Loucy (cell line): Measurements from ENCODE around the gene OVOL3.

Source experiments
- H2AFZ ChIP-seq: fragments of 200-600 bp; sonication (generic); 2 replicates; pipeline ENCODE4 v1.6.0; 2016; ENCODE audit warnings: antibody characterized with exemption, mild to moderate bottlenecking, low read length, moderate library complexity
- H3F3A ChIP-seq: fragments of 200-600 bp; 2 replicates; pipeline ENCODE4 v1.6.0; 2016; ENCODE audit warnings: antibody characterized with exemption, low read depth, mild to moderate bottlenecking
- H3K27me3 ChIP-seq: fragments of 200-600 bp; sonication (generic); 2 replicates; pipeline ENCODE4 v1.6.1; 2014; ENCODE audit warnings: low read length, mild to moderate bottlenecking; ENCODE audit not compliant: insufficient read depth, poor library complexity, severe bottlenecking
- H3K36me3 ChIP-seq: fragments of 200-600 bp; sonication (generic); 2 replicates; pipeline ENCODE4 v1.6.1; 2016; ENCODE audit warnings: low read length; ENCODE audit not compliant: insufficient read depth
- H3K4me1 ChIP-seq: fragments of 200-600 bp; sonication (generic); 2 replicates; pipeline ENCODE4 v1.5.1; 2014; ENCODE audit warnings: low read length, mild to moderate bottlenecking; ENCODE audit not compliant: insufficient read depth, poor library complexity, severe bottlenecking
- H3K4me2 ChIP-seq: fragments of 200-600 bp; sonication (generic); 2 replicates; pipeline ENCODE4 v1.6.0; 2014; ENCODE audit warnings: antibody characterized with exemption, low read length, low read depth, mild to moderate bottlenecking; ENCODE audit not compliant: poor library complexity, severe bottlenecking
- H3K4me3 ChIP-seq: fragments of 200-600 bp; sonication (generic); 2 replicates; pipeline ENCODE4 v1.5.1; 2014; ENCODE audit warnings: low read length, mild to moderate bottlenecking, mixed read lengths; ENCODE audit not compliant: poor library complexity, severe bottlenecking
- H3K79me2 ChIP-seq: fragments of 200-600 bp; sonication (generic); 2 replicates; pipeline ENCODE4 v1.6.1; 2014; ENCODE audit warnings: low read length; ENCODE audit not compliant: insufficient read depth
- H3K9ac ChIP-seq: fragments of 200-600 bp; sonication (generic); 2 replicates; pipeline ENCODE4 v1.6.0; 2014; ENCODE audit warnings: mild to moderate bottlenecking, low read depth, low read length, moderate library complexity; ENCODE audit not compliant: poor library complexity, severe bottlenecking
- H3K9me2 ChIP-seq: fragments of 200-600 bp; sonication (generic); replicated peaks from 2 replicates; pipeline ENCODE4 v1.6.1; 2016; ENCODE audit warnings: low read depth, low read length, mixed read lengths
- H3K9me3 ChIP-seq: fragments of 200-600 bp; sonication (generic); 2 replicates; pipeline ENCODE4 v1.6.1; 2014; ENCODE audit warnings: mild to moderate bottlenecking, antibody characterized with exemption, low read length, low read depth; ENCODE audit not compliant: insufficient read depth
- H4K20me1 ChIP-seq: fragments of 200-600 bp; sonication (generic); 2 replicates; pipeline ENCODE4 v1.6.0; 2014; ENCODE audit warnings: antibody characterized with exemption, low read length, mild to moderate bottlenecking; ENCODE audit not compliant: insufficient read depth, poor library complexity, severe bottlenecking
- EZH2phosphoT487 ChIP-seq: fragments of 200-600 bp; IDR thresholded peaks from 2 replicates; pipeline ENCODE4 v1.6.1; 2018; ENCODE audit warnings: antibody characterized with exemption, mild to moderate bottlenecking, moderate library complexity, borderline replicate concordance
- TF ChIP-seq, protein P1 (sequence below): fragments of 200-600 bp; sonication (generic); conservative IDR thresholded peaks from 2 replicates; pipeline ENCODE4 v1.5.1; 2014; ENCODE audit warnings: mild to moderate bottlenecking, antibody characterized with exemption, low read length

Gene OVOL3

GRCh38 chr19:36092566-36092965, 18.4 kb upstream of the OVOL3 start:
- no peaks in the 10 kb centered on the region for H4K20me1 ChIP-seq
- peaks cover 83% of the 10 kb centered on the region; the same call in 1 of the 2 replicates for H3K36me3 ChIP-seq
- H3K4me3 ChIP-seq: no peak overlapping the region
- no peaks in the 10 kb centered on the region for H3K79me2 ChIP-seq
- no peaks in the 10 kb centered on the region for H3K9me2 ChIP-seq
- H3K9me3 ChIP-seq: no peaks in the 10 kb centered on the region
- no peak overlapping the region for H3K4me2 ChIP-seq
- H3K4me1 ChIP-seq: no peaks in the 10 kb centered on the region
- TF ChIP-seq, protein P1, sequence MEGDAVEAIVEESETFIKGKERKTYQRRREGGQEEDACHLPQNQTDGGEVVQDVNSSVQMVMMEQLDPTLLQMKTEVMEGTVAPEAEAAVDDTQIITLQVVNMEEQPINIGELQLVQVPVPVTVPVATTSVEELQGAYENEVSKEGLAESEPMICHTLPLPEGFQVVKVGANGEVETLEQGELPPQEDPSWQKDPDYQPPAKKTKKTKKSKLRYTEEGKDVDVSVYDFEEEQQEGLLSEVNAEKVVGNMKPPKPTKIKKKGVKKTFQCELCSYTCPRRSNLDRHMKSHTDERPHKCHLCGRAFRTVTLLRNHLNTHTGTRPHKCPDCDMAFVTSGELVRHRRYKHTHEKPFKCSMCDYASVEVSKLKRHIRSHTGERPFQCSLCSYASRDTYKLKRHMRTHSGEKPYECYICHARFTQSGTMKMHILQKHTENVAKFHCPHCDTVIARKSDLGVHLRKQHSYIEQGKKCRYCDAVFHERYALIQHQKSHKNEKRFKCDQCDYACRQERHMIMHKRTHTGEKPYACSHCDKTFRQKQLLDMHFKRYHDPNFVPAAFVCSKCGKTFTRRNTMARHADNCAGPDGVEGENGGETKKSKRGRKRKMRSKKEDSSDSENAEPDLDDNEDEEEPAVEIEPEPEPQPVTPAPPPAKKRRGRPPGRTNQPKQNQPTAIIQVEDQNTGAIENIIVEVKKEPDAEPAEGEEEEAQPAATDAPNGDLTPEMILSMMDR: no peak
- TF ChIP-seq EZH2phosphoT487: no peak
- no peak overlapping the region for H3K9ac ChIP-seq
- H2AFZ ChIP-seq: no peak overlapping the region
- no peaks in the 10 kb centered on the region for H3F3A ChIP-seq
- no peaks in the 10 kb centered on the region for H3K27me3 ChIP-seq

GRCh38 chr19:36093146-36093662, 17.7 kb upstream of the OVOL3 start:
- H3K9me2 ChIP-seq: no peaks in the 10 kb centered on the region
- H3K79me2 ChIP-seq: no peaks in the 10 kb centered on the region
- TF ChIP-seq EZH2phosphoT487: no peak
- TF ChIP-seq, protein P1: no peak
- no peaks in the 10 kb centered on the region for H3K9me3 ChIP-seq
- no peaks in the 10 kb centered on the region for H3F3A ChIP-seq
- no peak overlapping the region for H3K4me3 ChIP-seq
- no peaks in the 10 kb centered on the region for H4K20me1 ChIP-seq
- no peaks in the 10 kb centered on the region for H3K4me1 ChIP-seq
- peaks cover 76% of the 10 kb centered on the region; the same call in 1 of the 2 replicates for H3K36me3 ChIP-seq
- no peaks in the 10 kb centered on the region for H3K27me3 ChIP-seq
- no peak overlapping the region for H3K4me2 ChIP-seq
- no peak overlapping the region for H3K9ac ChIP-seq
- H2AFZ ChIP-seq: no peak overlapping the region

DNA sequence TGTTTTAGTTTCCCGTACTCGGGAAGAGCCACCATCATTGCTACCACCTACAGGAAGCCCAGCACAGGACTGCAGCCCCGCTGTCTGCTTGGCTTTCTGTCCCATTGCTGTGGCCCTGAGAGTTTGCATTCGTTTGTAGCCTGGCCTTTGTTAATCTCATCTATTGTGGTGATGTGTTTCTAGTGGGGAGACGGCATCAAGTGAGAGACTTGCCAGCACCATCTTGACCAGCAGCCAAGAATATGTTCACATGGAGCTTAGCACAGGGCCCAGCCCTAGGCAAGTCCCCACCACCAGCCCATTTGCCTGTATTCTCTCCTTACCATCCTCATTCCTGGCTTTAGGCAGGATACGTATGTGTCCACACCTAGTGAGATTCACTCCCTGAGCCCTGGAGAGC, 17.3 kb upstream of the OVOL3 start:
- H3F3A ChIP-seq: no peaks in the 10 kb centered on the region
- no peak overlapping the region for H2AFZ ChIP-seq
- peaks cover 73% of the 10 kb centered on the region; the same call in 1 of the 2 replicates for H3K36me3 ChIP-seq
- H3K27me3 ChIP-seq: no peaks in the 10 kb centered on the region
- no peak overlapping the region for H3K4me2 ChIP-seq
- TF ChIP-seq, protein P1: no peak
- no peak for TF ChIP-seq EZH2phosphoT487
- no peaks in the 10 kb centered on the region for H3K9me2 ChIP-seq
- no peaks in the 10 kb centered on the region for H3K4me1 ChIP-seq
- H3K4me3 ChIP-seq: no peak overlapping the region
- H3K9ac ChIP-seq: no peak overlapping the region
- no peaks in the 10 kb centered on the region for H3K9me3 ChIP-seq
- H4K20me1 ChIP-seq: no peaks in the 10 kb centered on the region
- no peaks in the 10 kb centered on the region for H3K79me2 ChIP-seq
